HEK293T (cell line): ENCODE measurements around the gene SLC25A25.

Source experiments
- ARNT ChIP-seq: fragments of 450-650 bp; IDR thresholded peaks from 2 replicates; pipeline ENCODE4 v1.6.1; 2017; ENCODE audit warnings: mild to moderate bottlenecking
- BHLHE40 ChIP-seq: fragments of 450-650 bp; IDR thresholded peaks from 2 replicates; pipeline ENCODE4 v1.6.1; 2016; ENCODE audit warnings: mild to moderate bottlenecking, moderate library complexity, borderline replicate concordance
- CTBP1 ChIP-seq: fragments of 450-650 bp; IDR thresholded peaks from 2 replicates; pipeline ENCODE4 v1.6.1; 2016; ENCODE audit warnings: borderline replicate concordance
- FOXK2 ChIP-seq: fragments of 450-650 bp; IDR thresholded peaks from 2 replicates; pipeline ENCODE4 v1.6.1; 2016; ENCODE audit warnings: mild to moderate bottlenecking
- NFRKB ChIP-seq: fragments of 450-650 bp; IDR thresholded peaks from 2 replicates; pipeline ENCODE4 v1.6.1; 2016; ENCODE audit warnings: mild to moderate bottlenecking, moderate library complexity

- TF ChIP-seq NFRKB = no peak
- no peak for TF ChIP-seq CTBP1
- TF ChIP-seq FOXK2 = no peak
- TF ChIP-seq BHLHE40 = no peak
- no peak for TF ChIP-seq ARNT
Observed at GRCh38 chr9:128053560-128053959, 14.5 kb upstream of the SLC25A25 start.
